Glutamatergic neuron (in vitro differentiated cells): ENCODE results near the gene MICU2. TPM values are rescaled to one million over a fixed set of nuclear protein-coding genes. Genes with fewer than 3 reads are reported as not detected.
"Not testable (repeated sequence)": the region's sequence is repeated elsewhere in the genome, so short reads cannot be mapped to it uniquely, and the experiment has no call there.

Source experiments
- DNase-seq: peaks from one replicate; pipeline ENCODE4 v3.0.0; 2022
- H3K27ac Mint-ChIP-seq: one replicate; pipeline ENCODE4 v1.8.0; 2020; ENCODE audit warnings: mild to moderate bottlenecking, mixed read lengths, inconsistent platforms; ENCODE audit not compliant: unreplicated experiment
- H3K27me3 Mint-ChIP-seq: one replicate; pipeline ENCODE4 v1.8.0; 2020; ENCODE audit warnings: mild to moderate bottlenecking, moderate library complexity, mixed read lengths, inconsistent platforms; ENCODE audit not compliant: unreplicated experiment
- H3K36me3 Mint-ChIP-seq: one replicate; pipeline ENCODE4 v1.8.0; 2020; ENCODE audit warnings: mild to moderate bottlenecking, mixed read lengths, inconsistent platforms; ENCODE audit not compliant: unreplicated experiment
- H3K4me1 Mint-ChIP-seq: one replicate; pipeline ENCODE4 v1.8.0; 2020; ENCODE audit warnings: mild to moderate bottlenecking, low read depth, mixed read lengths, inconsistent platforms; ENCODE audit not compliant: unreplicated experiment
- H3K4me3 Mint-ChIP-seq: one replicate; pipeline ENCODE4 v1.8.0; 2020; ENCODE audit warnings: mild to moderate bottlenecking, mixed read lengths, inconsistent platforms; ENCODE audit not compliant: unreplicated experiment
- H3K9me3 Mint-ChIP-seq: one replicate; pipeline ENCODE4 v1.8.0; 2020; ENCODE audit warnings: mild to moderate bottlenecking, moderate library complexity, mixed read lengths, inconsistent platforms; ENCODE audit not compliant: unreplicated experiment
- CTCF ChIP-seq: fragments of 200-600 bp; sonication (generic); IDR thresholded peaks from one replicate; pipeline ENCODE4 v1.5.0; 2021; ENCODE audit not compliant: partially characterized antibody, unreplicated experiment
- total RNA-seq: library from RNA; stranded (reverse); fragmentation: NEBNext Ultra II Directional; extraction: Animal tissue kit (Norgen Biotek cat#: 25700); gene quantifications from one replicate; pipeline ENCODE4 v1.2.1, GENCODE V29; 2021; ENCODE audit not compliant: unreplicated experiment

The MICU2 gene
- total RNA-seq, 1 donor from 2014 or later, result 37.2 TPM

DNA sequence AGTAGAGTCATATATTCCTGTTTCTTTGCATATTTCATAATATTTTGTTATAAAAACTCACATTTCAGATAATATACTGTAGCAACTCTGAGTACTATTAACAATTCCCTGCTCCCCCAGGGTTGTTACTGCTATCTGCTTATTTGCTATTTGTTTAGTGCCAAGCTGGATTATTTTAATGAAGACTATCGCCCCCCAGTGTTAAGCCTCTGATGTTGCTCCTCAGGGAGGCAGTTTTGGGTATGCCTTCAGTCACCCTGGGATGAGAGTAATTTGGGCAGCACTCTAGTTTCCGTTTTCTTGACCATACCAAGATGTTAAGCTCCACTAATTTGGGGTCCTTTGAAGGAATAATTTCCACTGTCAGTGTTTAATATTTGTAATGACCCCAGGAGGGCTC lies 46.0 kb downstream of the MICU2 start:
- H3K4me3 Mint-ChIP-seq, result no peak overlapping the region
- no peaks in the 10 kb centered on the region for H3K36me3 Mint-ChIP-seq
- H3K9me3 Mint-ChIP-seq, result no peaks in the 10 kb centered on the region
- H3K4me1 Mint-ChIP-seq, result no peaks in the 10 kb centered on the region
- no peaks in the 10 kb centered on the region for H3K27me3 Mint-ChIP-seq
- DNase-seq, result no peak
- no peak overlapping the region for H3K27ac Mint-ChIP-seq
- no peak for TF ChIP-seq CTCF

- Mint-ChIP-seq H3K9me3 (no peaks in the 10 kb centered on the region), H3K4me3 (no peak overlapping the region), H3K36me3 (no peaks in the 10 kb centered on the region), H3K27ac (no peak overlapping the region), H3K27me3 (no peaks in the 10 kb centered on the region), H3K4me1 (no peaks in the 10 kb centered on the region)
- DNase-seq, result no peak
- no peak for TF ChIP-seq CTCF
Measured at GRCh38 chr13:21556051-21556450, 47.9 kb downstream of the MICU2 start.

DNA sequence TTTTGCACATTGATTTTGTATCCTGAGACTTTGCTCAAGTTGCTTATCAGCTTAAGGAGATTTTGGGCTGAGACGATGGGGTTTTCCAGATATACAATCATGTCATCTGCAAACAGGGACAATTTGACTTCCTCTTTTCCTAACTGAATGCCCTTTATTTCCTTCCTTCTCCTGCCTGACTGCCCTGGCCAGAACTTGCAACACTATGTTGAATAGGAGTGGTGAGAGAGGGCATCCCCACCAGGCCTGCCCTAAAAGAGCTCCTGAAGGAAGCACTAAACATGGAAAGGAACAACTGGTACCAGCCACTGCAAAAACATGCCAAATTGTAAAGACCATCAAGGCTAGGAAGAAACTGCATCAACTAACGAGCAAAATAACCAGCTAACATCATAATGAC lies 50.7 kb downstream of the MICU2 start:
- not testable (repeated sequence) for H3K27me3 Mint-ChIP-seq, H3K4me3 Mint-ChIP-seq, DNase-seq, H3K4me1 Mint-ChIP-seq, H3K27ac Mint-ChIP-seq, H3K36me3 Mint-ChIP-seq, H3K9me3 Mint-ChIP-seq

DNA sequence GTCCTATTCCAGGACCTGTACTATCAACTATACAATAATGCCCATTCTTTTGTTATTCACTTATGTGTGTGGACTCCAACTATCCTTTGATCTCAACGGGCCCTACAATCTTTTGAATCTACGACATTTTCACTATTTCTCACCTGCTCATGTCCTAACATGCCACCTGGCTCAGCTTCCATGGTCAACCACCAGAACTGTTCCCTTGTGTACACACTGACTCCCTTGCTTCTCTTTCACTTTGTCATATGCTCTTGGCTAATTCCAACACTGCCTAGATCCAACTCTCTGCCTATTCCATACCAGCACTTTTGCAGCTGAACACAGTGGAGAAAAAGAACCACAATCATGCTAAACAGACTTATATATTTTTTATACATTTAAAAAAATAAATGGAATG lies 53.1 kb downstream of the MICU2 start:
- Mint-ChIP-seq H3K9me3 (no peaks in the 10 kb centered on the region), H3K27me3 (no peaks in the 10 kb centered on the region), H3K4me1 (no peaks in the 10 kb centered on the region), H3K36me3 (no peaks in the 10 kb centered on the region), H3K27ac (no peak overlapping the region), H3K4me3 (no peak overlapping the region)
- DNase-seq, result no peak
- no peak for TF ChIP-seq CTCF

GRCh38 chr13:21549633-21550032 lies 54.3 kb downstream of the MICU2 start:
- Mint-ChIP-seq H3K27ac (no peak overlapping the region), H3K4me1 (no peaks in the 10 kb centered on the region), H3K4me3 (no peak overlapping the region), H3K27me3 (no peaks in the 10 kb centered on the region), H3K36me3 (no peaks in the 10 kb centered on the region), H3K9me3 (no peaks in the 10 kb centered on the region)
- no peak for DNase-seq
- TF ChIP-seq CTCF, result no peak

GRCh38 chr13:21548577-21548976 lies 55.4 kb downstream of the MICU2 start:
- peaks cover 2% of the 10 kb centered on the region for H3K9me3 Mint-ChIP-seq
- no peak overlapping the region for H3K4me3 Mint-ChIP-seq
- no peaks in the 10 kb centered on the region for H3K27me3 Mint-ChIP-seq
- no peak overlapping the region for H3K27ac Mint-ChIP-seq
- no peaks in the 10 kb centered on the region for H3K4me1 Mint-ChIP-seq
- H3K36me3 Mint-ChIP-seq, result no peaks in the 10 kb centered on the region
- DNase-seq, result no peak
- TF ChIP-seq CTCF, result no peak
